WTC11 (cell line): Measurements from ENCODE around the gene LITAFD. TPM values are rescaled to one million over a fixed set of nuclear protein-coding genes. Genes with fewer than 3 reads are reported as not detected.

Source experiments
- ATAC-seq: fragments of 200-7000 bp; cut with Tn5 transposase; 2 replicates; pipeline ENCODE4 v1.10.0; 2021; ENCODE audit warnings: mild to moderate bottlenecking, moderate library complexity
- CTCF ChIA-PET: fragments of 300-600 bp; sonication (Branson Sonifier 250); formaldehyde crosslinking; loops from one replicate; lab custom pipeline; 2021; ENCODE audit warnings: antibody characterized with exemption; lab: Charles Lee
- POLR2A ChIA-PET: fragments of 350-600 bp; sonication (Branson Sonifier 250); formaldehyde crosslinking; loops from one replicate; lab custom pipeline; 2021; ENCODE audit warnings: antibody characterized with exemption; lab: Charles Lee
- DNase-seq: peaks from one replicate; pipeline ENCODE4 v3.0.0; 2021; ENCODE audit warnings: low spot score
- H3K27ac Mint-ChIP-seq: 2 replicates; pipeline ENCODE4 v1.8.0; 2021; ENCODE audit warnings: mixed read lengths
- H3K27me3 Mint-ChIP-seq: 2 replicates; pipeline ENCODE4 v1.8.0; 2021; ENCODE audit warnings: low read depth, mild to moderate bottlenecking, moderate library complexity, mixed read lengths
- H3K36me3 Mint-ChIP-seq: 2 replicates; pipeline ENCODE4 v1.8.0; 2021; ENCODE audit warnings: mixed read lengths
- H3K4me1 Mint-ChIP-seq: 2 replicates; pipeline ENCODE4 v1.8.0; 2022; ENCODE audit warnings: mixed read lengths
- H3K4me3 Mint-ChIP-seq: 2 replicates; pipeline ENCODE4 v1.8.0; 2021; ENCODE audit warnings: mild to moderate bottlenecking, moderate library complexity, mixed read lengths
- H3K9me3 Mint-ChIP-seq: 2 replicates; pipeline ENCODE4 v1.8.0; 2021; ENCODE audit warnings: mixed read lengths
- ARID4B ChIP-seq: sonication (generic); formaldehyde crosslinking; IDR thresholded peaks from 2 replicates; pipeline ENCODE4 v1.8.0; 2023; ENCODE audit warnings: missing genetic modification reagents, mild to moderate bottlenecking, borderline replicate concordance
- CTCF ChIP-seq: fragments of 200-600 bp; IDR thresholded peaks from 2 replicates; pipeline ENCODE4 v1.8.0; 2022; ENCODE audit warnings: antibody characterized with exemption
- FOXJ3 ChIP-seq: sonication (generic); formaldehyde crosslinking; IDR thresholded peaks from 2 replicates; pipeline ENCODE4 v1.9.0; 2021; ENCODE audit warnings: missing genetic modification reagents, mild to moderate bottlenecking, borderline replicate concordance
- MXD4 ChIP-seq: fragments of 250-450 bp; sonication (Bioruptor Pico); IDR thresholded peaks from 2 replicates; pipeline ENCODE4 v1.8.0; 2021; ENCODE audit warnings: mild to moderate bottlenecking, moderate library complexity, borderline replicate concordance
- NR2C2 ChIP-seq: sonication (generic); formaldehyde crosslinking; IDR thresholded peaks from 2 replicates; pipeline ENCODE4 v1.8.0; 2022; ENCODE audit warnings: mild to moderate bottlenecking, missing genetic modification reagents
- PRRX2 ChIP-seq: fragments of 250-450 bp; sonication (Bioruptor Pico); IDR thresholded peaks from 2 replicates; pipeline ENCODE4 v1.8.0; 2021; ENCODE audit warnings: mild to moderate bottlenecking
- STAT6 ChIP-seq: sonication (generic); formaldehyde crosslinking; conservative IDR thresholded peaks from 2 replicates; pipeline ENCODE4 v1.8.1; 2023; ENCODE audit warnings: mild to moderate bottlenecking, low read depth, missing genetic modification reagents, moderate library complexity
- ZNF219 ChIP-seq: sonication (generic); formaldehyde crosslinking; IDR thresholded peaks from 2 replicates; pipeline ENCODE4 v1.8.0; 2023; ENCODE audit warnings: missing genetic modification reagents, mild to moderate bottlenecking, borderline replicate concordance
- ZNF281 ChIP-seq: sonication (generic); formaldehyde crosslinking; IDR thresholded peaks from 2 replicates; pipeline ENCODE4 v1.8.0; 2023; ENCODE audit warnings: mild to moderate bottlenecking, missing genetic modification reagents
- ZNF512 ChIP-seq: sonication (generic); formaldehyde crosslinking; IDR thresholded peaks from 2 replicates; pipeline ENCODE4 v1.8.1; 2022; ENCODE audit warnings: missing genetic modification reagents, borderline replicate concordance
- total RNA-seq: library from RNA; stranded (reverse); gene quantifications from 3 replicates; pipeline ENCODE4 v1.2.3, GENCODE V29; 2021
- TF ChIP-seq, protein P1 (sequence below): fragments of 250-450 bp; sonication (Bioruptor Pico); IDR thresholded peaks from 2 replicates; pipeline ENCODE4 v2.1.2; 2022; ENCODE audit warnings: mild to moderate bottlenecking, moderate library complexity
- TF ChIP-seq, protein P2 (sequence below): sonication (generic); formaldehyde crosslinking; IDR thresholded peaks from 2 replicates; pipeline ENCODE4 v1.8.1; 2023; ENCODE audit warnings: mild to moderate bottlenecking, missing genetic modification reagents, borderline replicate concordance
- TF ChIP-seq, protein P3 (sequence below): sonication (generic); formaldehyde crosslinking; IDR thresholded peaks from 2 replicates; pipeline ENCODE4 v1.8.1; 2022; ENCODE audit warnings: low read depth, missing genetic modification reagents, borderline replicate concordance

LITAFD gene
- total RNA-seq, 1 experiment from 2014 or later, result not detected

- H3K4me3 Mint-ChIP-seq, result no peak overlapping the region
- TF ChIP-seq ZNF219, result no peak
- TF ChIP-seq MXD4 (CRISPR knock-in tag), result no peak
- TF ChIP-seq FOXJ3, result no peak
- no peak for TF ChIP-seq STAT6 (CRISPR knock-in tag)
- no peak for TF ChIP-seq PRRX2 (CRISPR knock-in tag)
- TF ChIP-seq, protein P1, sequence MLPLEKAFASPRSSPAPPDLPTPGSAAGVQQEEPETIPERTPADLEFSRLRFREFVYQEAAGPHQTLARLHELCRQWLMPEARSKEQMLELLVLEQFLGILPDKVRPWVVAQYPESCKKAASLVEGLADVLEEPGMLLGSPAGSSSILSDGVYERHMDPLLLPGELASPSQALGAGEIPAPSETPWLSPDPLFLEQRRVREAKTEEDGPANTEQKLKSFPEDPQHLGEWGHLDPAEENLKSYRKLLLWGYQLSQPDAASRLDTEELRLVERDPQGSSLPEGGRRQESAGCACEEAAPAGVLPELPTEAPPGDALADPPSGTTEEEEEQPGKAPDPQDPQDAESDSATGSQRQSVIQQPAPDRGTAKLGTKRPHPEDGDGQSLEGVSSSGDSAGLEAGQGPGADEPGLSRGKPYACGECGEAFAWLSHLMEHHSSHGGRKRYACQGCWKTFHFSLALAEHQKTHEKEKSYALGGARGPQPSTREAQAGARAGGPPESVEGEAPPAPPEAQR (CRISPR knock-in tag), result no peak
- no peak for TF ChIP-seq ARID4B (CRISPR knock-in tag)
- TF ChIP-seq, protein P2, sequence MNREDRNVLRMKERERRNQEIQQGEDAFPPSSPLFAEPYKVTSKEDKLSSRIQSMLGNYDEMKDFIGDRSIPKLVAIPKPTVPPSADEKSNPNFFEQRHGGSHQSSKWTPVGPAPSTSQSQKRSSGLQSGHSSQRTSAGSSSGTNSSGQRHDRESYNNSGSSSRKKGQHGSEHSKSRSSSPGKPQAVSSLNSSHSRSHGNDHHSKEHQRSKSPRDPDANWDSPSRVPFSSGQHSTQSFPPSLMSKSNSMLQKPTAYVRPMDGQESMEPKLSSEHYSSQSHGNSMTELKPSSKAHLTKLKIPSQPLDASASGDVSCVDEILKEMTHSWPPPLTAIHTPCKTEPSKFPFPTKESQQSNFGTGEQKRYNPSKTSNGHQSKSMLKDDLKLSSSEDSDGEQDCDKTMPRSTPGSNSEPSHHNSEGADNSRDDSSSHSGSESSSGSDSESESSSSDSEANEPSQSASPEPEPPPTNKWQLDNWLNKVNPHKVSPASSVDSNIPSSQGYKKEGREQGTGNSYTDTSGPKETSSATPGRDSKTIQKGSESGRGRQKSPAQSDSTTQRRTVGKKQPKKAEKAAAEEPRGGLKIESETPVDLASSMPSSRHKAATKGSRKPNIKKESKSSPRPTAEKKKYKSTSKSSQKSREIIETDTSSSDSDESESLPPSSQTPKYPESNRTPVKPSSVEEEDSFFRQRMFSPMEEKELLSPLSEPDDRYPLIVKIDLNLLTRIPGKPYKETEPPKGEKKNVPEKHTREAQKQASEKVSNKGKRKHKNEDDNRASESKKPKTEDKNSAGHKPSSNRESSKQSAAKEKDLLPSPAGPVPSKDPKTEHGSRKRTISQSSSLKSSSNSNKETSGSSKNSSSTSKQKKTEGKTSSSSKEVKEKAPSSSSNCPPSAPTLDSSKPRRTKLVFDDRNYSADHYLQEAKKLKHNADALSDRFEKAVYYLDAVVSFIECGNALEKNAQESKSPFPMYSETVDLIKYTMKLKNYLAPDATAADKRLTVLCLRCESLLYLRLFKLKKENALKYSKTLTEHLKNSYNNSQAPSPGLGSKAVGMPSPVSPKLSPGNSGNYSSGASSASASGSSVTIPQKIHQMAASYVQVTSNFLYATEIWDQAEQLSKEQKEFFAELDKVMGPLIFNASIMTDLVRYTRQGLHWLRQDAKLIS (CRISPR knock-in tag), result no peak
- TF ChIP-seq CTCF, result no peak
- TF ChIP-seq, protein P3, sequence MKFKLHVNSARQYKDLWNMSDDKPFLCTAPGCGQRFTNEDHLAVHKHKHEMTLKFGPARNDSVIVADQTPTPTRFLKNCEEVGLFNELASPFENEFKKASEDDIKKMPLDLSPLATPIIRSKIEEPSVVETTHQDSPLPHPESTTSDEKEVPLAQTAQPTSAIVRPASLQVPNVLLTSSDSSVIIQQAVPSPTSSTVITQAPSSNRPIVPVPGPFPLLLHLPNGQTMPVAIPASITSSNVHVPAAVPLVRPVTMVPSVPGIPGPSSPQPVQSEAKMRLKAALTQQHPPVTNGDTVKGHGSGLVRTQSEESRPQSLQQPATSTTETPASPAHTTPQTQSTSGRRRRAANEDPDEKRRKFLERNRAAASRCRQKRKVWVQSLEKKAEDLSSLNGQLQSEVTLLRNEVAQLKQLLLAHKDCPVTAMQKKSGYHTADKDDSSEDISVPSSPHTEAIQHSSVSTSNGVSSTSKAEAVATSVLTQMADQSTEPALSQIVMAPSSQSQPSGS, result no peak
- no peak for TF ChIP-seq ZNF512
- TF ChIP-seq ZNF281 (CRISPR knock-in tag), result no peak
- TF ChIP-seq NR2C2, result no peak
- H3K36me3 Mint-ChIP-seq, result peaks cover 61% of the 10 kb centered on the region
- DNase-seq (peak; percentile 4), ATAC-seq (no peak)
- POLR2A ChIA-PET, result interaction anchor here (0.6 to 1.4 kb wide), 2 partner anchors 12 to 168 kb away, joined by 5 to 8 read pairs; no protein-coding TSS in a partner anchor
- H3K27me3 Mint-ChIP-seq, result no peaks in the 10 kb centered on the region
- CTCF ChIA-PET, result interaction anchor here (1.0 to 3.4 kb wide), 5 partner anchors 17 to 285 kb away, joined by 3 to 9 read pairs (median 6); partner anchors contain the start of gene CARHSP1
- H3K27ac Mint-ChIP-seq, result peak overlapping the region; percentile 79
- H3K4me1 Mint-ChIP-seq, result peaks cover 52% of the 10 kb centered on the region
- H3K9me3 Mint-ChIP-seq, result no peaks in the 10 kb centered on the region
Measured at GRCh38 chr16:8851761-8852403, 30.3 kb upstream of the LITAFD start.
